WTC11 (cell line): ENCODE measurements around the gene SPIRE1. TPM values are rescaled to one million over a fixed set of nuclear protein-coding genes. Genes with fewer than 3 reads are reported as not detected.

Experiments
- ATAC-seq: fragments of 200-7000 bp; cut with Tn5 transposase; 2 replicates; pipeline ENCODE4 v1.10.0; 2021; ENCODE audit warnings: mild to moderate bottlenecking, moderate library complexity
- CTCF ChIA-PET: fragments of 300-600 bp; sonication (Branson Sonifier 250); formaldehyde crosslinking; loops from one replicate; lab custom pipeline; 2021; ENCODE audit warnings: antibody characterized with exemption; lab: Charles Lee
- POLR2A ChIA-PET: fragments of 350-600 bp; sonication (Branson Sonifier 250); formaldehyde crosslinking; loops from one replicate; lab custom pipeline; 2021; ENCODE audit warnings: antibody characterized with exemption; lab: Charles Lee
- DNase-seq: peaks from one replicate; pipeline ENCODE4 v3.0.0; 2021; ENCODE audit warnings: low spot score
- H3K27ac Mint-ChIP-seq: 2 replicates; pipeline ENCODE4 v1.8.0; 2021; ENCODE audit warnings: mixed read lengths
- H3K27me3 Mint-ChIP-seq: 2 replicates; pipeline ENCODE4 v1.8.0; 2021; ENCODE audit warnings: low read depth, mild to moderate bottlenecking, moderate library complexity, mixed read lengths
- H3K36me3 Mint-ChIP-seq: 2 replicates; pipeline ENCODE4 v1.8.0; 2021; ENCODE audit warnings: mixed read lengths
- H3K4me1 Mint-ChIP-seq: 2 replicates; pipeline ENCODE4 v1.8.0; 2022; ENCODE audit warnings: mixed read lengths
- H3K4me3 Mint-ChIP-seq: 2 replicates; pipeline ENCODE4 v1.8.0; 2021; ENCODE audit warnings: mild to moderate bottlenecking, moderate library complexity, mixed read lengths
- H3K9me3 Mint-ChIP-seq: 2 replicates; pipeline ENCODE4 v1.8.0; 2021; ENCODE audit warnings: mixed read lengths
- ATF1 ChIP-seq: sonication (generic); formaldehyde crosslinking; IDR thresholded peaks from 2 replicates; pipeline ENCODE4 v1.8.1; 2023; ENCODE audit warnings: mild to moderate bottlenecking, moderate library complexity, missing genetic modification reagents
- ATF2 ChIP-seq: sonication (generic); formaldehyde crosslinking; IDR thresholded peaks from 2 replicates; pipeline ENCODE4 v1.8.1; 2022; ENCODE audit warnings: low read depth, missing genetic modification reagents, borderline replicate concordance
- FOXP1 ChIP-seq: sonication (generic); formaldehyde crosslinking; IDR thresholded peaks from 2 replicates; pipeline ENCODE4 v1.8.0; 2022; ENCODE audit warnings: missing genetic modification reagents, mild to moderate bottlenecking, moderate library complexity, borderline replicate concordance
- FOXP4 ChIP-seq: sonication (generic); formaldehyde crosslinking; IDR thresholded peaks from 2 replicates; pipeline ENCODE4 v1.8.0; 2022; ENCODE audit warnings: mild to moderate bottlenecking, missing genetic modification reagents
- HMGXB4 ChIP-seq: sonication (generic); formaldehyde crosslinking; IDR thresholded peaks from 2 replicates; pipeline ENCODE4 v1.8.1; 2023; ENCODE audit warnings: mild to moderate bottlenecking, moderate library complexity, missing genetic modification reagents
- MAX ChIP-seq: sonication (generic); formaldehyde crosslinking; IDR thresholded peaks from 2 replicates; pipeline ENCODE4 v1.8.0; 2022; ENCODE audit warnings: mild to moderate bottlenecking, missing genetic modification reagents
- MLX ChIP-seq: sonication (generic); formaldehyde crosslinking; IDR thresholded peaks from 2 replicates; pipeline ENCODE4 v1.8.1; 2023; ENCODE audit warnings: mild to moderate bottlenecking, missing genetic modification reagents, moderate library complexity
- PRDM15 ChIP-seq: sonication (generic); formaldehyde crosslinking; IDR thresholded peaks from 2 replicates; pipeline ENCODE4 v1.8.0; 2022; ENCODE audit warnings: missing genetic modification reagents
- RELA ChIP-seq: sonication (generic); formaldehyde crosslinking; IDR thresholded peaks from 2 replicates; pipeline ENCODE4 v1.8.1; 2022; ENCODE audit warnings: missing genetic modification reagents, mild to moderate bottlenecking, borderline replicate concordance
- SP1 ChIP-seq: sonication (generic); formaldehyde crosslinking; conservative IDR thresholded peaks from 2 replicates; pipeline ENCODE4 v1.8.1; 2022; ENCODE audit warnings: missing genetic modification reagents
- USF1 ChIP-seq: sonication (generic); formaldehyde crosslinking; IDR thresholded peaks from 2 replicates; pipeline ENCODE4 v1.8.0; 2022; ENCODE audit warnings: mild to moderate bottlenecking, missing genetic modification reagents
- ZNF263 ChIP-seq: sonication (generic); formaldehyde crosslinking; IDR thresholded peaks from 2 replicates; pipeline ENCODE4 v1.8.1; 2022; ENCODE audit warnings: low read depth, mild to moderate bottlenecking, moderate library complexity, missing genetic modification reagents
- ZNF281 ChIP-seq: sonication (generic); formaldehyde crosslinking; IDR thresholded peaks from 2 replicates; pipeline ENCODE4 v1.8.0; 2023; ENCODE audit warnings: mild to moderate bottlenecking, missing genetic modification reagents
- ZNF532 ChIP-seq: fragments of 250-450 bp; sonication (Bioruptor Pico); IDR thresholded peaks from 2 replicates; pipeline ENCODE4 v1.9.0; 2021; ENCODE audit warnings: mild to moderate bottlenecking, borderline replicate concordance
- total RNA-seq: library from RNA; stranded (reverse); gene quantifications from 3 replicates; pipeline ENCODE4 v1.2.3, GENCODE V29; 2021

The SPIRE1 gene
- total RNA-seq, 1 experiment from 2014 or later: 19.3 TPM

GRCh38 chr18:12658426-12659138 lies 675 bp upstream of the SPIRE1 start (continued):
- TF ChIP-seq USF1 (CRISPR knock-in tag): no peak
- TF ChIP-seq ZNF281 (CRISPR knock-in tag): peak; percentile 2; the same call in 1 of the 2 replicates
- no peak for TF ChIP-seq FOXP1
- peak; percentile 27; the same call in 1 of the 2 replicates for TF ChIP-seq PRDM15 (CRISPR knock-in tag)
- no peak for TF ChIP-seq ZNF263 (CRISPR knock-in tag)
- no peak for TF ChIP-seq MAX (CRISPR knock-in tag)
- no peak for TF ChIP-seq SP1 (CRISPR knock-in tag)
- no peak for TF ChIP-seq ATF1
- no peak for TF ChIP-seq ATF2 (CRISPR knock-in tag)

- DNase-seq (peak; percentile 25), ATAC-seq (peak; percentile 54)
- Mint-ChIP-seq H3K4me1 (peaks cover 44% of the 10 kb centered on the region), H3K9me3 (no peaks in the 10 kb centered on the region), H3K36me3 (0 out of 2 replicates have a peak, but pooled peaks cover 3% of the 10 kb centered on the region), H3K27me3 (peaks cover 23% of the 10 kb centered on the region), H3K27ac (no peak overlapping the region), H3K4me3 (peak overlapping the region; percentile 68)
- TF ChIP-seq MLX (CRISPR knock-in tag): no peak
- no peak for TF ChIP-seq ZNF532
- TF ChIP-seq FOXP4 (CRISPR knock-in tag): 0 out of 2 replicates have a peak, but pooled peaks have one; percentile 23
- peak; percentile 31 for TF ChIP-seq HMGXB4 (CRISPR knock-in tag)
- no peak for TF ChIP-seq ATF1
- TF ChIP-seq RELA (CRISPR knock-in tag): 0 out of 2 replicates have a peak, but pooled peaks have one; percentile 28
- ChIA-PET POLR2A (no interaction called here), CTCF (interaction anchor here (0.6 kb wide), 2 partner anchors 109 to 142 kb away, joined by 3 read pairs; no protein-coding TSS in a partner anchor)
Observed at GRCh38 chr18:12656938-12657683, 796 bp downstream of the SPIRE1 start.
